HepG2 (cell line): Measurements from ENCODE around the gene SLC9A5. TPM values are rescaled to one million over a fixed set of nuclear protein-coding genes. Genes with fewer than 3 reads are reported as not detected.

Source experiments
- ATAC-seq: fragments of 200-7000 bp; cut with Tn5 transposase; 3 replicates; pipeline ENCODE4 v1.9.1; 2020; ENCODE audit warnings: mild to moderate bottlenecking, moderate library complexity
- BruUV-seq: library from RNA; stranded (reverse); fragments of 400-500 nt; replicated peaks from 2 replicates; lab custom pipeline; 2021; lab: Mats Ljungman, UMichigan
- CTCF ChIA-PET: fragments of 300-600 bp; formaldehyde crosslinking; extraction: SDS; loops from one replicate; lab custom pipeline; 2021; ENCODE audit warnings: low total read pairs, inconsistent platforms, low intra/inter-chr PET ratio; lab: Yijun Ruan, JAX
- POLR2A ChIA-PET: fragments of 350-600 bp; sonication (Branson Sonifier 250); formaldehyde crosslinking; loops from one replicate; lab custom pipeline; 2020; ENCODE audit warnings: antibody characterized with exemption, inconsistent platforms; lab: Yijun Ruan, JAX
- DNase-seq: peaks from one replicate; pipeline ENCODE4 v3.0.0-alpha.2; 2015; ENCODE audit warnings: low spot score
- FAIRE-seq: peaks from 3 replicates; lab custom pipeline; 2011; peaks lifted over from hg19 to GRCh38; lab: Jason Lieb, UNC
- H2AFZ ChIP-seq: one replicate; pipeline ENCODE4 v1.6.1; 2011; ENCODE audit warnings: low read length, inconsistent platforms
- H3K27ac ChIP-seq: fragments of 300-600 bp; 3 replicates; pipeline ENCODE4 v1.8.0; 2011; ENCODE audit warnings: mixed run types, mild to moderate bottlenecking, mixed read lengths, low read length, inconsistent platforms; ENCODE audit not compliant: insufficient read depth; ENCODE audit errors: extremely low read length
- H3K27me3 ChIP-seq, 2 experiments: fragments of 200-600 bp in 1 of 2; 2 replicates in 1 of 2; 3 replicates in 1 of 2; pipeline versions ENCODE4 v1.6.0 to v1.8.0; 2011; ENCODE audit warnings: low read length in 2 of 2, mild to moderate bottlenecking in 2 of 2, moderate library complexity in 2 of 2, inconsistent platforms in 1 of 2; ENCODE audit not compliant: insufficient read depth in 2 of 2, control insufficient read depth in 1 of 2
- H3K36me3 ChIP-seq, 2 experiments: fragments of 200-600 bp in 1 of 2; replicated peaks in 1 of 2; 2 replicates in 1 of 2; 3 replicates in 1 of 2; pipeline versions ENCODE4 v1.5.1 to v1.8.0; 2011; ENCODE audit warnings: low read length in 2 of 2, inconsistent platforms in 1 of 2; ENCODE audit not compliant: insufficient read depth in 2 of 2, control insufficient read depth in 1 of 2
- H3K4me1 ChIP-seq: 2 replicates; pipeline ENCODE4 v1.5.1; 2012; ENCODE audit warnings: low read length, inconsistent platforms; ENCODE audit not compliant: insufficient read depth
- H3K4me2 ChIP-seq: 2 replicates; pipeline ENCODE4 v1.6.0; 2011; ENCODE audit warnings: low read depth, low read length, inconsistent platforms
- H3K4me3 ChIP-seq, 3 experiments: fragments of 200-600 bp in 1 of 3; sonication (generic), shearing (Covaris generic) in 1 of 3; replicated peaks in 1 of 3; 2 replicates each; pipeline ENCODE4 v1.5.1; 2011 to 2016; ENCODE audit warnings: low read length in 3 of 3, inconsistent platforms in 2 of 3, low read depth in 2 of 3, mild to moderate bottlenecking in 2 of 3, control low read depth in 1 of 3, mixed read lengths in 1 of 3; ENCODE audit not compliant: insufficient read depth in 1 of 3
- H3K79me2 ChIP-seq: one replicate; pipeline ENCODE4 v1.6.1; 2011; ENCODE audit warnings: low read length, inconsistent platforms; ENCODE audit not compliant: insufficient read depth
- H3K9ac ChIP-seq: 2 replicates; pipeline ENCODE4 v1.6.0; 2011; ENCODE audit warnings: mild to moderate bottlenecking, low read depth, low read length, inconsistent platforms; ENCODE audit not compliant: insufficient read depth
- H3K9me3 ChIP-seq: 2 replicates; pipeline ENCODE4 v1.5.1; 2012; ENCODE audit warnings: mild to moderate bottlenecking, low read length
- H4K20me1 ChIP-seq: 2 replicates; pipeline ENCODE4 v1.6.0; 2011; ENCODE audit warnings: inconsistent platforms, mild to moderate bottlenecking, low read length, moderate library complexity; ENCODE audit not compliant: insufficient read depth
- ATF7 ChIP-seq, 2 experiments: fragments of 450-650 bp in 1 of 2; sonication (generic) in 1 of 2; formaldehyde crosslinking in 1 of 2; IDR thresholded peaks; 2 replicates each; pipeline versions ENCODE4 v1.4.0 to v1.6.1; 2016 to 2020; ENCODE audit warnings: antibody characterized with exemption in 1 of 2, mild to moderate bottlenecking in 1 of 2, missing genetic modification reagents in 1 of 2
- CREB1 ChIP-seq, 2 experiments: fragments of 450-650 bp in 1 of 2; IDR thresholded peaks; 2 replicates each; pipeline ENCODE4 v1.6.1; 2016 to 2017; ENCODE audit warnings: control low read depth in 1 of 2, mild to moderate bottlenecking in 1 of 2, missing compliant biosample characterization in 1 of 2, missing genetic modification characterization in 1 of 2
- HNRNPLL ChIP-seq: fragments of 200-400 bp; formaldehyde crosslinking; IDR thresholded peaks from 2 replicates; pipeline ENCODE4 v1.6.1; 2017; ENCODE audit warnings: mild to moderate bottlenecking, low read depth, low read length; ENCODE audit not compliant: poor library complexity, severe bottlenecking
- RFX5 ChIP-seq: IDR thresholded peaks from 2 replicates; pipeline ENCODE4 v1.6.1; 2011; ENCODE audit warnings: low read depth, low read length, improper control_type of control experiment
- SP1 ChIP-seq, 2 experiments: fragments of 450-650 bp in 1 of 2; sonication (generic) in 1 of 2; formaldehyde crosslinking in 1 of 2; IDR thresholded peaks; 2 replicates each; pipeline versions ENCODE4 v1.4.0 to v1.6.1; 2016 to 2020; ENCODE audit warnings: missing genetic modification reagents in 1 of 2
- SP2 ChIP-seq: sonication (generic); formaldehyde crosslinking; IDR thresholded peaks from 2 replicates; pipeline ENCODE4 v1.5.1; 2020; ENCODE audit warnings: mild to moderate bottlenecking, missing genetic modification reagents
- TOPORS ChIP-seq: sonication (generic); formaldehyde crosslinking; IDR thresholded peaks from 2 replicates; pipeline ENCODE4 v1.8.0; 2023; ENCODE audit warnings: mild to moderate bottlenecking, missing genetic modification reagents
- ZBTB21 ChIP-seq: sonication (generic); formaldehyde crosslinking; IDR thresholded peaks from 2 replicates; pipeline ENCODE4 v1.4.0; 2020; ENCODE audit warnings: missing genetic modification reagents
- ZFP82 ChIP-seq: sonication (generic); formaldehyde crosslinking; IDR thresholded peaks from 2 replicates; pipeline ENCODE4 v1.5.1; 2020; ENCODE audit warnings: mild to moderate bottlenecking, missing genetic modification reagents, borderline replicate concordance
- ZNF101 ChIP-seq: sonication (generic); formaldehyde crosslinking; IDR thresholded peaks from 2 replicates; pipeline ENCODE4 v1.4.0; 2020; ENCODE audit warnings: mild to moderate bottlenecking, low read depth, missing genetic modification reagents, borderline replicate concordance
- ZNF160 ChIP-seq: sonication (generic); formaldehyde crosslinking; IDR thresholded peaks from 2 replicates; pipeline ENCODE4 v1.8.0; 2022; ENCODE audit warnings: mild to moderate bottlenecking, inconsistent platforms, missing genetic modification reagents
- WGBS: methylation state at CpG from one replicate; pipeline ENCODE4 v1.1.6; 2017; ENCODE audit warnings: low lambda C conversion rate; 5-methylcytosine and 5-hydroxymethylcytosine counted together
- in situ Hi-C: cut with HindIII; loops from 2 replicates; pipeline ENCODE4 v1.10.0; 2017; ENCODE audit warnings: low pct_unique_long_range_greater_than_20kb; ENCODE audit not compliant: extremely low pct_ligation_motif_present
- intact Hi-C: fragments of 100-400 bp; cut with micrococcal nuclease; formaldehyde crosslinking; loops from one replicate; pipeline ENCODE4 v1.10.0; 2022; ENCODE audit not compliant: unreplicated experiment
- polyA plus RNA-seq, 8 experiments: library from polyadenylated mRNA; depleted of rRNA in 3 of 8; stranded (reverse) in 7 of 8; unstranded in 1 of 8; fragments of >200 nt; fragmentation: Illumina TruSeq in 4 of 8; extraction: Trizol in 4 of 8; gene quantifications; 2 replicates each; pipeline versions ENCODE4 v1.2.1 to v1.2.3, GENCODE V29; 2011 to 2016; ENCODE audit warnings: low read depth in 4 of 8, missing spikeins in 1 of 8, mixed read lengths in 1 of 8; ENCODE audit not compliant: insufficient read depth in 1 of 8
- total RNA-seq, 5 experiments: library from RNA; depleted of rRNA; stranded (reverse); fragments of >200 nt; fragmentation: Illumina TruSeq; extraction: Trizol; gene quantifications; 2 replicates each; pipeline ENCODE4 v1.2.3, GENCODE V29; 2016; ENCODE audit warnings: low read depth in 1 of 5
- TF ChIP-seq, protein P1 (sequence below): sonication (generic); formaldehyde crosslinking; IDR thresholded peaks from 2 replicates; pipeline ENCODE4 v1.4.0; 2020; ENCODE audit warnings: missing genetic modification reagents, mild to moderate bottlenecking, borderline replicate concordance
- TF ChIP-seq, protein P2 (sequence below): sonication (generic); IDR thresholded peaks from 2 replicates; pipeline ENCODE4 v1.6.1; 2016; ENCODE audit warnings: low read depth, borderline replicate concordance

Gene SLC9A5
- total and polyA plus RNA-seq, 2 of the 13 experiments (the other 11 are each of a cell fraction or from before 2014, with no cell fraction given), result 0.58 to 1.4 TPM

DNA sequence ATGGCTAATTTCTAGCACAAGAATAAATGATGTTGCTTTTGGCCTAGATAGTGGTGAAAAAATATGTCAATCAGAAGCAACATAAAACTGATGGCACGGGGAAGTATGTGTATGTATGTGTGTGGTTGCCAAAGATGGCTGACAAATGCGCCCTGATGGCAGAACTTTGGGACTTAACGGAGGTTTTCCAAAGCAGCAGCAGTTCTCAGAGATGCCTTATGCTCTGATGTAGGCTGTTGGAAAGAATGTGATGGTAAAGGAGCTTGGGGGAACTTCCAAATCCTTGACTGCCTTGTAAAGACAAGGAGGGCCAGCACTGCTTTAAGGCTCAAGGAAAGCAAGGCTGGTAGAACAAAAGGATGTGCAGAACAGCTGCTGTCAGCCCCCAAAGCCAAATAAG lies 61.8 kb downstream of the SLC9A5 start:
- 54% methylated on average over 3 of the region's 3 CpGs for WGBS
- ChIA-PET POLR2A (no interaction called here), CTCF (no interaction called here)
- no peak overlapping the region for H3K27ac ChIP-seq
- no peak overlapping the region for H2AFZ ChIP-seq
- intact Hi-C loops (no loop called here), in situ Hi-C loops (no loop called here)
- no peaks in the 10 kb centered on the region for H3K79me2 ChIP-seq
- FAIRE-seq, result no peak
- H4K20me1 ChIP-seq, result no peaks in the 10 kb centered on the region
- no peak overlapping the region for H3K4me3 ChIP-seq
- H3K9ac ChIP-seq, result no peak overlapping the region
- H3K4me2 ChIP-seq, result no peak overlapping the region
- DNase-seq, result no peak
- no peaks in the 10 kb centered on the region for H3K9me3 ChIP-seq
- TF ChIP-seq HNRNPLL (no peak), ZNF160 (no peak), SP1 (IDR thresholded peaks at IDR 0.05) (no peak), SP1 (CRISPR knock-in tag; IDR thresholded peaks at IDR 0.05) (no peak), ZNF101 (CRISPR knock-in tag) (no peak), RFX5 (no peak)
- no TSS peak for BruUV-seq
- H3K4me1 ChIP-seq, result peaks cover 13% of the 10 kb centered on the region; the same call in 1 of the 2 replicates
- no peak for ATAC-seq
- peaks cover 2 to 28% of the 10 kb centered on the region in 2 experiments; a peak in 3 of 5 replicates for H3K27me3 ChIP-seq
- H3K36me3 ChIP-seq, result no peaks in the 10 kb centered on the region

DNA sequence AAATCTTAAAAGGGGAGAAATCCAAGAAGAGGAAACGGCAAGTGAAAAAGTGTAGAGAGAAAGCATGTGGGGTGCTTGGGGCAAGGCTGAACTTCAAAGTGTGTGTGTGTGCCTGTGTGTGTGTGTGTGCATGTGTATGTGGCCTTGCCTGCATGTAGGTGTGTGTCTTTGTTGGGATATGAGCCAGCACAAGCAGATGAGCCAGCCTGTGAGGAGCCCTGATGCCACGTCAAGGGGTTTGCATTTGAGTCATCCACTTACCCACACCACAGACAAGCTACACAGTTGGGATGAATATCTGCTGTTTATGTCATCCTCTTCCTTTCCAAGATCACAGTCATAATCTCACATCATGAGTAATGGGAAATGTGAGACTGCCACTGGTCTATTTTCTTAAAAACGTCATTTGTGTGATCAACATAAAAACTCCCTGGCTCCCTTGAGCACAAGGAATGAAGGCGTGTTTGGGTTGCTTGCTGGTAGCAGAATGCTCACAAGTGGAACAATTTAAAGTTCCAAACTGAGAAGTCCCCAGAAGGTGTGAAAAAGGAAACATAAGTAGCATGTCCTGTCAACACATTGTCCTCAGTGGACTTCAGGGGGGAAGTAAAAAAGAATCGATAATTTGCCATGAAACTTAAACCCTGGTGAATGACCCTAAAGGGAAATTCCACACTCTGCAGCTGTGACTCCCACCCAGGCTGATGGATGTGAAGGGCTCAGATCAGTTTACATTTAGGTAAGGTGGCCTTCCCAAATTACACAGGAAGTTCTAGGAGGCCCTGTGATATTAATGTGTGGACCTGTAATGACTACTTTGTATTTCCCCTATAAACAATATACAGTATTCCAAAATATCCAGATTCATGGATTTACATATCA lies 63.1 kb downstream of the SLC9A5 start:
- FAIRE-seq (no peak), ATAC-seq (no peak), DNase-seq (peak; percentile 28)
- Histone ChIP-seq H3K9ac (no peak overlapping the region), H3K4me3 (no peak overlapping the region), H3K27me3 (peaks cover 2 to 28% of the 10 kb centered on the region in 2 experiments; a peak in 3 of 5 replicates), H3K79me2 (no peaks in the 10 kb centered on the region), H3K36me3 (no peaks in the 10 kb centered on the region), H3K4me2 (no peak overlapping the region), H3K27ac (no peak overlapping the region), H4K20me1 (no peaks in the 10 kb centered on the region), H3K9me3 (no peaks in the 10 kb centered on the region), H2AFZ (no peak overlapping the region), H3K4me1 (peaks cover 18% of the 10 kb centered on the region; the same call in 1 of the 2 replicates)
- in situ Hi-C loops (no loop called here), intact Hi-C loops (no loop called here)
- CTCF ChIA-PET, result no interaction called here
- WGBS, result 28% methylated on average over 5 of the region's 5 CpGs
- BruUV-seq, result no TSS peak
- POLR2A ChIA-PET, result no interaction called here
- TF ChIP-seq ATF7 (IDR thresholded peaks at IDR 0.05), result no peak
- TF ChIP-seq ATF7 (CRISPR knock-in tag; IDR thresholded peaks at IDR 0.05), result no peak
- TF ChIP-seq, protein P1, sequence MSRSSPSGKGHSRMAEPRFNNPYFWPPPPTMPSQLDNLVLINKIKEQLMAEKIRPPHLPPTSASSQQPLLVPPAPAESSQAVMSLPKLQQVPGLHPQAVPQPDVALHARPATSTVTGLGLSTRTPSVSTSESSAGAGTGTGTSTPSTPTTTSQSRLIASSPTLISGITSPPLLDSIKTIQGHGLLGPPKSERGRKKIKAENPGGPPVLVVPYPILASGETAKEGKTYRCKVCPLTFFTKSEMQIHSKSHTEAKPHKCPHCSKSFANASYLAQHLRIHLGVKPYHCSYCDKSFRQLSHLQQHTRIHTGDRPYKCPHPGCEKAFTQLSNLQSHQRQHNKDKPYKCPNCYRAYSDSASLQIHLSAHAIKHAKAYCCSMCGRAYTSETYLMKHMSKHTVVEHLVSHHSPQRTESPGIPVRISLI (CRISPR knock-in tag), result no peak
- TF ChIP-seq CREB1 (IDR thresholded peaks at IDR 0.05), result peak; percentile 60; the same call in 1 of the 2 replicates
- no peak for TF ChIP-seq CREB1 (CRISPR knock-in tag; IDR thresholded peaks at IDR 0.05)
- TF ChIP-seq, protein P2, sequence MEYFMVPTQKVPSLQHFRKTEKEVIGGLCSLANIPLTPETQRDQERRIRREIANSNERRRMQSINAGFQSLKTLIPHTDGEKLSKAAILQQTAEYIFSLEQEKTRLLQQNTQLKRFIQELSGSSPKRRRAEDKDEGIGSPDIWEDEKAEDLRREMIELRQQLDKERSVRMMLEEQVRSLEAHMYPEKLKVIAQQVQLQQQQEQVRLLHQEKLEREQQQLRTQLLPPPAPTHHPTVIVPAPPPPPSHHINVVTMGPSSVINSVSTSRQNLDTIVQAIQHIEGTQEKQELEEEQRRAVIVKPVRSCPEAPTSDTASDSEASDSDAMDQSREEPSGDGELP, result no peak
- TF ChIP-seq TOPORS (CRISPR knock-in tag), result no peak
- no peak for TF ChIP-seq ZFP82 (CRISPR knock-in tag)
- no peak for TF ChIP-seq SP2 (CRISPR knock-in tag)
- TF ChIP-seq ZBTB21 (CRISPR knock-in tag), result 0 out of 2 replicates have a peak, but pooled peaks have one; percentile 20
